ENCODE measurements around the gene ASB15.
"Not testable (repeated sequence)": the region's sequence is repeated elsewhere in the genome, so short reads cannot be mapped to it uniquely, and the experiment has no call there.

The ASB15 gene

GRCh38 chr7:123633553-123633952 is 31.9 kb downstream of the ASB15 start:
- Histone ChIP-seq H3K4me1 (ENCODE audit: control insufficient read depth, insufficient read depth, low read length) (peaks cover 11% of the 10 kb centered on the region), H3K36me3 (ENCODE audit: control insufficient read depth, insufficient read depth, low read length) (no peaks in the 10 kb centered on the region), H3K27ac (ENCODE audit: insufficient read depth, low read depth, low read length, poor library complexity, severe bottlenecking) (no peak overlapping the region), H3K27me3 (ENCODE audit: control insufficient read depth, insufficient read depth, low read length, poor library complexity, severe bottlenecking) (no peaks in the 10 kb centered on the region), H3K4me3 (ENCODE audit: insufficient read depth, low read depth, low read length) (no peak overlapping the region), H3K9me3 (ENCODE audit: control insufficient read depth, low read length) (no peaks in the 10 kb centered on the region)
- WGBS, 2 experiments, result 89 to 97% methylated on average over 7 of the region's 7 CpGs

- WGBS, 2 experiments, result 86 to 92% methylated on average over 1 of the region's 2 CpGs
- H3K27ac ChIP-seq (ENCODE audit: insufficient read depth, low read depth, low read length, poor library complexity, severe bottlenecking); H3K27me3 ChIP-seq (ENCODE audit: control insufficient read depth, insufficient read depth, low read length, poor library complexity, severe bottlenecking); H3K9me3 ChIP-seq (ENCODE audit: control insufficient read depth, low read length); H3K4me3 ChIP-seq (ENCODE audit: insufficient read depth, low read depth, low read length); H3K36me3 ChIP-seq (ENCODE audit: control insufficient read depth, insufficient read depth, low read length): not testable (repeated sequence)
- H3K4me1 ChIP-seq (ENCODE audit: control insufficient read depth, insufficient read depth, low read length), result peaks cover 11% of the 10 kb centered on the region
These were observed 32.5 kb downstream of the ASB15 start for GRCh38 chr7:123634011-123634573.

- no peaks in the 10 kb centered on the region for H3K27me3 ChIP-seq (ENCODE audit: control insufficient read depth, insufficient read depth, low read length, poor library complexity, severe bottlenecking)
- peaks cover 11% of the 10 kb centered on the region for H3K4me1 ChIP-seq (ENCODE audit: control insufficient read depth, insufficient read depth, low read length)
- no peak overlapping the region for H3K27ac ChIP-seq (ENCODE audit: insufficient read depth, low read depth, low read length, poor library complexity, severe bottlenecking)
- 66 to 72% methylated on average over 3 to 4 of the region's 4 CpGs for WGBS, 2 experiments
- no peaks in the 10 kb centered on the region for H3K9me3 ChIP-seq (ENCODE audit: control insufficient read depth, low read length)
- H3K4me3 ChIP-seq (ENCODE audit: insufficient read depth, low read depth, low read length), result no peak overlapping the region
- H3K36me3 ChIP-seq (ENCODE audit: control insufficient read depth, insufficient read depth, low read length), result no peaks in the 10 kb centered on the region
These were observed 34.1 kb downstream of the ASB15 start for GRCh38 chr7:123635551-123636359.

GRCh38 chr7:123637203-123637602 is 35.6 kb downstream of the ASB15 start:
- no peaks in the 10 kb centered on the region for H3K27me3 ChIP-seq (ENCODE audit: control insufficient read depth, insufficient read depth, low read length, poor library complexity, severe bottlenecking)
- no peak overlapping the region for H3K4me3 ChIP-seq (ENCODE audit: insufficient read depth, low read depth, low read length)
- H3K36me3 ChIP-seq (ENCODE audit: control insufficient read depth, insufficient read depth, low read length), result no peaks in the 10 kb centered on the region
- H3K9me3 ChIP-seq (ENCODE audit: control insufficient read depth, low read length), result no peaks in the 10 kb centered on the region
- WGBS, 2 experiments, result 58 to 69% methylated on average over 3 of the region's 3 CpGs
- peaks cover 16% of the 10 kb centered on the region for H3K4me1 ChIP-seq (ENCODE audit: control insufficient read depth, insufficient read depth, low read length)
- H3K27ac ChIP-seq (ENCODE audit: insufficient read depth, low read depth, low read length, poor library complexity, severe bottlenecking), result peak overlapping the region; percentile 6

- Histone ChIP-seq H3K27me3 (ENCODE audit: control insufficient read depth, insufficient read depth, low read length, poor library complexity, severe bottlenecking) (no peaks in the 10 kb centered on the region), H3K27ac (ENCODE audit: insufficient read depth, low read depth, low read length, poor library complexity, severe bottlenecking) (no peak overlapping the region), H3K36me3 (ENCODE audit: control insufficient read depth, insufficient read depth, low read length) (no peaks in the 10 kb centered on the region), H3K4me1 (ENCODE audit: control insufficient read depth, insufficient read depth, low read length) (peaks cover 16% of the 10 kb centered on the region), H3K9me3 (ENCODE audit: control insufficient read depth, low read length) (no peaks in the 10 kb centered on the region), H3K4me3 (ENCODE audit: insufficient read depth, low read depth, low read length) (no peak overlapping the region)
- WGBS, 2 experiments, result 91 to 93% methylated on average over 2 of the region's 2 CpGs
These were observed 36.3 kb downstream of the ASB15 start for GRCh38 chr7:123637878-123638277.

GRCh38 chr7:123639631-123640030 is 38.0 kb downstream of the ASB15 start:
- H3K27me3 ChIP-seq (ENCODE audit: control insufficient read depth, insufficient read depth, low read length, poor library complexity, severe bottlenecking), result no peaks in the 10 kb centered on the region
- 89 to 90% methylated on average over 2 of the region's 2 CpGs for WGBS, 2 experiments

GRCh38 chr7:123640583-123640982 is 39.0 kb downstream of the ASB15 start:
- no peak overlapping the region for H3K4me3 ChIP-seq (ENCODE audit: insufficient read depth, low read depth, low read length)
- no peaks in the 10 kb centered on the region for H3K27me3 ChIP-seq (ENCODE audit: control insufficient read depth, insufficient read depth, low read length, poor library complexity, severe bottlenecking)
- H3K36me3 ChIP-seq (ENCODE audit: control insufficient read depth, insufficient read depth, low read length), result no peaks in the 10 kb centered on the region
- no peaks in the 10 kb centered on the region for H3K9me3 ChIP-seq (ENCODE audit: control insufficient read depth, low read length)
- H3K27ac ChIP-seq (ENCODE audit: insufficient read depth, low read depth, low read length, poor library complexity, severe bottlenecking), result no peak overlapping the region
- peaks cover 33% of the 10 kb centered on the region for H3K4me1 ChIP-seq (ENCODE audit: control insufficient read depth, insufficient read depth, low read length)

More at GRCh38 chr7:123639631-123640030, 38.0 kb downstream of the ASB15 start:
- Histone ChIP-seq H3K36me3 (ENCODE audit: control insufficient read depth, insufficient read depth, low read length) (no peaks in the 10 kb centered on the region), H3K27ac (ENCODE audit: insufficient read depth, low read depth, low read length, poor library complexity, severe bottlenecking) (no peak overlapping the region), H3K9me3 (ENCODE audit: control insufficient read depth, low read length) (no peaks in the 10 kb centered on the region), H3K4me1 (ENCODE audit: control insufficient read depth, insufficient read depth, low read length) (peaks cover 23% of the 10 kb centered on the region), H3K4me3 (ENCODE audit: insufficient read depth, low read depth, low read length) (no peak overlapping the region)

GRCh38 chr7:123641901-123642300 is 40.3 kb downstream of the ASB15 start:
- 89% methylated on average over 5 of the region's 5 CpGs for WGBS, 2 experiments
- Histone ChIP-seq H3K27ac (ENCODE audit: insufficient read depth, low read depth, low read length, poor library complexity, severe bottlenecking) (peak overlapping the region; percentile 33), H3K4me1 (ENCODE audit: control insufficient read depth, insufficient read depth, low read length) (peaks cover 40% of the 10 kb centered on the region), H3K9me3 (ENCODE audit: control insufficient read depth, low read length) (no peaks in the 10 kb centered on the region), H3K4me3 (ENCODE audit: insufficient read depth, low read depth, low read length) (no peak overlapping the region), H3K36me3 (ENCODE audit: control insufficient read depth, insufficient read depth, low read length) (no peaks in the 10 kb centered on the region), H3K27me3 (ENCODE audit: control insufficient read depth, insufficient read depth, low read length, poor library complexity, severe bottlenecking) (no peaks in the 10 kb centered on the region)

- H3K27ac ChIP-seq (ENCODE audit: insufficient read depth, low read depth, low read length, poor library complexity, severe bottlenecking), result peak overlapping the region; percentile 93
- 5 to 15% methylated on average over 5 of the region's 6 CpGs for WGBS, 2 experiments
These were observed 42.1 kb downstream of the ASB15 start for GRCh38 chr7:123643495-123644441.

GRCh38 chr7:123645516-123645915 is 43.9 kb downstream of the ASB15 start:
- no peaks in the 10 kb centered on the region for H3K27me3 ChIP-seq (ENCODE audit: control insufficient read depth, insufficient read depth, low read length, poor library complexity, severe bottlenecking)
- H3K4me3 ChIP-seq (ENCODE audit: insufficient read depth, low read depth, low read length), result no peak overlapping the region
- H3K36me3 ChIP-seq (ENCODE audit: control insufficient read depth, insufficient read depth, low read length), result no peaks in the 10 kb centered on the region
- no peaks in the 10 kb centered on the region for H3K9me3 ChIP-seq (ENCODE audit: control insufficient read depth, low read length)
- WGBS, 2 experiments, result 54 to 56% methylated on average over 3 of the region's 3 CpGs
- H3K27ac ChIP-seq (ENCODE audit: insufficient read depth, low read depth, low read length, poor library complexity, severe bottlenecking), result no peak overlapping the region
- peaks cover 36% of the 10 kb centered on the region for H3K4me1 ChIP-seq (ENCODE audit: control insufficient read depth, insufficient read depth, low read length)

More at GRCh38 chr7:123643495-123644441, 42.1 kb downstream of the ASB15 start:
- no peaks in the 10 kb centered on the region for H3K36me3 ChIP-seq (ENCODE audit: control insufficient read depth, insufficient read depth, low read length)
- H3K9me3 ChIP-seq (ENCODE audit: control insufficient read depth, low read length), result no peaks in the 10 kb centered on the region
- H3K4me3 ChIP-seq (ENCODE audit: insufficient read depth, low read depth, low read length), result no peak overlapping the region
- H3K27me3 ChIP-seq (ENCODE audit: control insufficient read depth, insufficient read depth, low read length, poor library complexity, severe bottlenecking), result no peaks in the 10 kb centered on the region
- H3K4me1 ChIP-seq (ENCODE audit: control insufficient read depth, insufficient read depth, low read length), result peaks cover 36% of the 10 kb centered on the region
